Measurements from ENCODE around the gene MNS1.

MNS1 gene

GRCh38 chr15:56484287-56484686 is 19.4 kb upstream of the MNS1 start:
- Histone ChIP-seq H3K9me2 (replicated peaks; ENCODE audit: control insufficient read depth, low read length) (no peaks in the 10 kb centered on the region), H3K27ac (ENCODE audit: low read depth, low read length) (no peak overlapping the region), H3K4me2 (ENCODE audit: low read length) (no peak overlapping the region), H3K79me2 (ENCODE audit: control insufficient read depth, low read length) (no peaks in the 10 kb centered on the region), H3K36me3 (ENCODE audit: control insufficient read depth, low read length) (no peaks in the 10 kb centered on the region), H3F3A (ENCODE audit: control insufficient read depth, insufficient read depth) (no peaks in the 10 kb centered on the region), H3K4me1 (ENCODE audit: control insufficient read depth, low read length) (no peaks in the 10 kb centered on the region), H3K4me3 (ENCODE audit: low read length) (no peak overlapping the region), H3K9me3 (ENCODE audit: control insufficient read depth, insufficient read depth, low read length) (peaks cover 14% of the 10 kb centered on the region; the same call in 1 of the 2 replicates), H4K20me1 (ENCODE audit: control insufficient read depth, insufficient read depth, low read depth, low read length) (no peaks in the 10 kb centered on the region), H3K27me3 (ENCODE audit: control insufficient read depth, low read length) (no peaks in the 10 kb centered on the region)
- TF ChIP-seq EZH2phosphoT487 (IDR thresholded peaks at IDR 0.05; ENCODE audit: borderline replicate concordance, low read length) = no peak
- TF ChIP-seq, protein P1, sequence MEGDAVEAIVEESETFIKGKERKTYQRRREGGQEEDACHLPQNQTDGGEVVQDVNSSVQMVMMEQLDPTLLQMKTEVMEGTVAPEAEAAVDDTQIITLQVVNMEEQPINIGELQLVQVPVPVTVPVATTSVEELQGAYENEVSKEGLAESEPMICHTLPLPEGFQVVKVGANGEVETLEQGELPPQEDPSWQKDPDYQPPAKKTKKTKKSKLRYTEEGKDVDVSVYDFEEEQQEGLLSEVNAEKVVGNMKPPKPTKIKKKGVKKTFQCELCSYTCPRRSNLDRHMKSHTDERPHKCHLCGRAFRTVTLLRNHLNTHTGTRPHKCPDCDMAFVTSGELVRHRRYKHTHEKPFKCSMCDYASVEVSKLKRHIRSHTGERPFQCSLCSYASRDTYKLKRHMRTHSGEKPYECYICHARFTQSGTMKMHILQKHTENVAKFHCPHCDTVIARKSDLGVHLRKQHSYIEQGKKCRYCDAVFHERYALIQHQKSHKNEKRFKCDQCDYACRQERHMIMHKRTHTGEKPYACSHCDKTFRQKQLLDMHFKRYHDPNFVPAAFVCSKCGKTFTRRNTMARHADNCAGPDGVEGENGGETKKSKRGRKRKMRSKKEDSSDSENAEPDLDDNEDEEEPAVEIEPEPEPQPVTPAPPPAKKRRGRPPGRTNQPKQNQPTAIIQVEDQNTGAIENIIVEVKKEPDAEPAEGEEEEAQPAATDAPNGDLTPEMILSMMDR (IDR thresholded peaks at IDR 0.05; ENCODE audit: low read depth, low read length, poor library complexity, severe bottlenecking) = no peak

GRCh38 chr15:56475351-56475750 is 10.4 kb upstream of the MNS1 start:
- H3K4me1 ChIP-seq (ENCODE audit: control insufficient read depth, low read length) = no peaks in the 10 kb centered on the region
- no peaks in the 10 kb centered on the region for H3K9me2 ChIP-seq (replicated peaks; ENCODE audit: control insufficient read depth, low read length)
- no peaks in the 10 kb centered on the region for H3K27me3 ChIP-seq (ENCODE audit: control insufficient read depth, low read length)
- no peak for TF ChIP-seq EZH2phosphoT487 (IDR thresholded peaks at IDR 0.05; ENCODE audit: borderline replicate concordance, low read length)
- TF ChIP-seq, protein P1 (IDR thresholded peaks at IDR 0.05; ENCODE audit: low read depth, low read length, poor library complexity, severe bottlenecking) = no peak
- no peak overlapping the region for H3K4me2 ChIP-seq (ENCODE audit: low read length)
- H3F3A ChIP-seq (ENCODE audit: control insufficient read depth, insufficient read depth) = no peaks in the 10 kb centered on the region
- H3K27ac ChIP-seq (ENCODE audit: low read depth, low read length) = no peak overlapping the region
- H3K36me3 ChIP-seq (ENCODE audit: control insufficient read depth, low read length) = no peaks in the 10 kb centered on the region
- H3K4me3 ChIP-seq (ENCODE audit: low read length) = no peak overlapping the region
- H4K20me1 ChIP-seq (ENCODE audit: control insufficient read depth, insufficient read depth, low read depth, low read length) = no peaks in the 10 kb centered on the region
- no peaks in the 10 kb centered on the region for H3K79me2 ChIP-seq (ENCODE audit: control insufficient read depth, low read length)
- 0 out of 2 replicates have a peak, but pooled peaks cover 4% of the 10 kb centered on the region for H3K9me3 ChIP-seq (ENCODE audit: control insufficient read depth, insufficient read depth, low read length)

GRCh38 chr15:56473017-56473416 is 8.1 kb upstream of the MNS1 start:
- no peaks in the 10 kb centered on the region for H3F3A ChIP-seq (ENCODE audit: control insufficient read depth, insufficient read depth)
- no peaks in the 10 kb centered on the region for H3K27me3 ChIP-seq (ENCODE audit: control insufficient read depth, low read length)
- H3K79me2 ChIP-seq (ENCODE audit: control insufficient read depth, low read length) = no peaks in the 10 kb centered on the region
- TF ChIP-seq EZH2phosphoT487 (IDR thresholded peaks at IDR 0.05; ENCODE audit: borderline replicate concordance, low read length) = no peak
- TF ChIP-seq, protein P1 (IDR thresholded peaks at IDR 0.05; ENCODE audit: low read depth, low read length, poor library complexity, severe bottlenecking) = no peak
- peaks cover 8% of the 10 kb centered on the region for H3K4me1 ChIP-seq (ENCODE audit: control insufficient read depth, low read length)
- H3K9me2 ChIP-seq (replicated peaks; ENCODE audit: control insufficient read depth, low read length) = no peaks in the 10 kb centered on the region
- H3K36me3 ChIP-seq (ENCODE audit: control insufficient read depth, low read length) = no peaks in the 10 kb centered on the region
- no peak overlapping the region for H3K27ac ChIP-seq (ENCODE audit: low read depth, low read length)
- 0 out of 2 replicates have a peak, but pooled peaks cover under 1% of the 10 kb centered on the region for H3K9me3 ChIP-seq (ENCODE audit: control insufficient read depth, insufficient read depth, low read length)
- no peak overlapping the region for H3K4me3 ChIP-seq (ENCODE audit: low read length)
- no peak overlapping the region for H3K4me2 ChIP-seq (ENCODE audit: low read length)
- H4K20me1 ChIP-seq (ENCODE audit: control insufficient read depth, insufficient read depth, low read depth, low read length) = no peaks in the 10 kb centered on the region
